Effector CD8-positive, alpha-beta T cell (primary cell): ENCODE results near the gene DCTPP1.
"Not testable (repeated sequence)": the region's sequence is repeated elsewhere in the genome, so short reads cannot be mapped to it uniquely, and the experiment has no call there.

Experiments
- DNase-seq: peaks from one replicate; lab custom pipeline; 2025; lab: John Stamatoyannopoulos, UW
- total RNA-seq, 4 experiments: gene quantifications; one replicate each; lab custom pipeline; 2026; lab: John Stamatoyannopoulos, UW

Gene DCTPP1
- 11.8 to 31.7 (median 14.5) reads per million in 4 experiments for total RNA-seq

DNA sequence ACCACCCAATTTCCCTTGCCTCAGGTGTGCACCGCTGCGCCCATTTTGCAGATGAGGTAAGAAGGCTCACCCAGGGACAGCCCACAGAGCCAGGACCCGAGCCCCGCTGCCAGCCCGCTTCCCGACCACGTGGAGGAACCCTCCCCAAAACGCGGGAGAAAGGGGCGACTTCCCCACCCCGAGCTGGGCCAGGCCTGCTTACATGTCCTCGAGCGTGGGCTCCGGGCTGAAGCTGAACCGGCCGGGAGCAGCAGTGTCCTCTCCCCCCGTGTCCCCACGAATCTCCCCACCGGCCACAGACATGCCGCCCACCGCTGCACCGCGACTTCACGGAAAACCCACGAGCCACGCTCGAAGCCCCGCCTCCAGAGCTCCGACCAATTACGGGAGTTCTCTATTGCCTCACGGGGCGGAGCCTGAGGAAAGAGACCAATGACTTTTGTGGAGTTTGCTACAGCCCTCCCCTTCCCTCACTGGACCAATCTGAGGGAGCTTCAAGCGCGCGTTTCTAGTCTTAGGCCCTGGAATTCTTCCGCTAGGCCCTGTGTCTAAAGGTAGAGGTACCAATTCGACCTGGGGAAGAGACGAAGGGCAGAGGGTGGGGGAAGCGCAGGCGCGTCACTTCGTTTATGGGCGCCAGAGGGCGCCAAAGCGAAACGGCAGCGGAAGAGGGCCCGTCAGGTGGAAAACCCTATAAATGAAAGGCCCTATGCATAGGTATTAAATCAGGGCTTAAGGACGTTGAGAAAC, at the start of gene DCTPP1:
Gene DCTPP1 (minus strand): TSS at position 353 of the 750 bp plus-strand sequence. CDS start 50 bp downstream, at position 303.
- peak; percentile 94 for DNase-seq

DNA sequence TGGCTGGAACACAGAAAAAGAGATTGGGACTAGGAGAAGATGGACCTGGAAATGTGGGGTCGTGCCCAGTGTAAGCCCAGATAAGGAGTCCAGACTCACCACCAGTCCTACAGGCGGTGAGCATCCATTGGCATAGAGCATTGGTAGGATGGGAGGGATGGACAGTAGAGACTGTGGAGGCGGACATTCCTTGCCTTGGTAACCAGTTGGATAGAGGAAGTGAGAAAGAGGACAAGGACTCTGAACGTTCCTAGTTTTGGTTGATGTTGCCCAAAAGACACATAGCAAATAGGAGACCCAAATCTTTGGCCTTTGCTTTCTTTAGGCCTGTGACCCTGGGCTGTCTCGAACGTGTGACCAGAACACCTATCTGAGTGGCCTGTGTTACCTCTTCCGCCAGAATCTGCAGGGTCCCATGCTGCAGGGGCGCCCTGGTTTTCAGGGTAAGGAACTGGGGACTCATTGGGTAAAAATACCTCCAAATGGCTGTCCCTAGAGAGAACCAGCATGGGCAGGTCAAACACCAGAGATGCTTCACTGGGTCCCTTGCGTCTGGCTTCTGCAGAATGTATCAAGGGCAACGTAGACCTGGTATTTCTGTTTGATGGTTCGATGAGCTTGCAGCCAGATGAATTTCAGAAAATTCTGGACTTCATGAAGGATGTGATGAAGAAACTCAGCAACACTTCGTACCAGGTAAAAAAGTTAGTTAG, 49.1 kb upstream of the DCTPP1 start:
- DNase-seq = no peak

DNA sequence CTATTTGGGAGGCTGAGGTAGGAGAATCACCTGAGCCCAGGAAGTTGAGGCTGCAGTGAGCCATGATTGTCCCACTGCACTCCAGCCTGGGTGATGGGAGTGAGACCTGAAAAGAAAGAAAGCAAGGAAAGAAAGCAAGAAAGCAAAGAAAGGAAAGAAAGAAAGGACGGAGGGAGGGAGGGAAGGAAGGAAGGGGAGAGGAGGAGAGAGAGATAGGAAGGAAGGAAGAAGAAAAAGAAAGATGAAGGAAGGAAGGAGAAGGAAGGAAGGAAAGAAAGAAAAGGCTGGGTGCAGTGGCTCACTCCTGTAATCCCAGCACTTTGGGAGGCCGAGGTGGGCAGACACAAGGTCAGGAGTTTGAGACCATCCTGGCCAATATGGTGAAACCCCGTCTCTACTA, 47.9 kb upstream of the DCTPP1 start:
- not testable (repeated sequence) for DNase-seq

DNA sequence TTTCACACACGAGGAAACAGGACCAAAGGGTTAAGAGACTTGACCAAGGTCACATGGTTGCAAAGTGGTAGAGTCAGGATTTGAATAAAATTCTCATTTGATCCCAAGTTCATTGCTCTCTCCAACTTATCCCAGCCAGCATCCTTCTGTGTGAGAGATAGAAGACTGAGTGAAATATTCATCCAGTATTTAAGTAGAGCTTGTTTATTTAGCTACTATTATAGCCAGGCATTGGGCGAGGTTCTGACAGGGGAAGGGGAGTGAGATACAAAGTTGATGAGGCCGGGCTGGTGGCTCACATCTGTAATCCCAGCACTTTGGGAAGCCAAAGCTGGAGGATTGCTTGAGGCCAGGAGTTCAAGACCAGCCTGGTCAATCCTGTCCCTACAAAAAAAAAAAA, 47.2 kb upstream of the DCTPP1 start:
- no peak for DNase-seq

DNA sequence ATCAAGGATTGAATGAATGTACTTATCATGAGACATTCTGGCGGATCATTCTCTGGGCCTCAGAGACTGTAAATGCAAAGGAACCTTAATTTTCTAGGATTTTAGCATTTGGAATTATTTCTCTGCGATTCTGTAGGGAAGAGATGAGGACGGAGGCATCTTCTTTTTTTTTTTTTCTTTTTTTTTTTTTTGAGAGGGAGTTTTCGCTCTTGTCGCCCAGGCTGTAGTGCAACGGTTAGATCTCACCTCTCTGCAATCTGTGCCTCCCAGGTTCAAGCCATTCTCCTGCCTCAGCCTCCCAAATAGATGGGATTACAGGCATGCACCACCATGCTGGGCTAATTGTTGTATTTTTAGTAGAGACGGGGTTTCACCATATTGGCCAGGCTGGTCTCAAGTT, 44.9 kb upstream of the DCTPP1 start:
- no peak for DNase-seq

DNA sequence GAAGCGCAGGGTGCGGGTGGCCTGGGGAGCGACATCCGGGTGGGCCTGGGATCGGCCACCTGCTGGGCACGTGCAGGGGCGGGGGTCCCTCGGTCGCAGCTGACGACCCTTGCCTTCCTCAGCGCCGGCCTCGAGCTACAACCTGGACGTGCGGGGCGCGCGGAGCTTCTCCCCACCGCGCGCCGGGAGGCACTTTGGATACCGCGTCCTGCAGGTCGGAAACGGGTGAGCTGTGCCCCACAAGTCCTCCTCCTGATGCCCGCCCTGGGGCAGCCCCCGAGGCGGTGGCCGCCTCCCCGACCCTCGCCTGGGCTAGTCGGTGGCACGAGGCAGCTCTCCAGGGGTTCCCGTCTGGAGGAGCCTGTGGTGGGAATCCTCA, 44.2 kb upstream of the DCTPP1 start:
- DNase-seq = no peak

DNA sequence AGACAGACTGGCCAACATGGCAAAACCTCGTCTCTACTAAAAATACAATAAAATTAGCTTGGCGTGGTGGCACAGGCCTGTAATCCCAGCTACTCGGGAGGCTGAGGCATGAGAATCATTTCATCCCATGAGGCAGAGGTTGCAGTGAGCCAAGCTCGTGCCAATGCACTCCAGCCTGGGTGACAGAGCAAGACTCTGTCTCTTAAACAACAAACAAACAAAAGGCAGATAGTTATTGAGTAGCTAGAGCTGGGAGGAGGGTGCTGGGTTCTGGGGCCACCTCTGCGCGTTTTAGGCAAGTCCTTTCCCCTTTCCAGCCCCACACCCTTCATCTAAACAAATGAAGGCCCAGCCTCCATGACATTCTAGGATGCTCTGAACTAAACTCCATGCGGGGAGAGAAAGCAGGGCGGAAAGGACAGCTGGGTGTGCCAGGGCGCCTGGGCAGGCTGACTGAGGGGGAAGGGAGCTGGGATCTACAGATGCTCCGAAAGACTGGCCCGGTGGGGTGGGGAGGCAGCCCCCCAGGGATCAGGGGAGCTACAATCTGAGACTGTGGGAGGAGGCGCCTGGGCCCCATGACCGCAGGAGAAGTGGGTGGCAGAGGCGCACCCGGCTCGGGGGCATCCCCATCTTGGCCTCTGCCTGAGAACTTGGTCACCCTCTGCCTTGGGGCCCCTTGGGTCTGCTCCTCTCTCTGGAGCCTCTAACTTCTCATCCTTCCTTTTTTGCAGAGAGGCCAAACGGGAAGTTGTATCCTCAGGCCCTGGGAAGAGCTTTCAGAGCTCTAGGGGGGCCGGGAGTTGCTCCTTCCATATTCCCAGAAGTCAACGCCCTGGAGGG, 43.6 kb upstream of the DCTPP1 start:
- DNase-seq = no peak

DNA sequence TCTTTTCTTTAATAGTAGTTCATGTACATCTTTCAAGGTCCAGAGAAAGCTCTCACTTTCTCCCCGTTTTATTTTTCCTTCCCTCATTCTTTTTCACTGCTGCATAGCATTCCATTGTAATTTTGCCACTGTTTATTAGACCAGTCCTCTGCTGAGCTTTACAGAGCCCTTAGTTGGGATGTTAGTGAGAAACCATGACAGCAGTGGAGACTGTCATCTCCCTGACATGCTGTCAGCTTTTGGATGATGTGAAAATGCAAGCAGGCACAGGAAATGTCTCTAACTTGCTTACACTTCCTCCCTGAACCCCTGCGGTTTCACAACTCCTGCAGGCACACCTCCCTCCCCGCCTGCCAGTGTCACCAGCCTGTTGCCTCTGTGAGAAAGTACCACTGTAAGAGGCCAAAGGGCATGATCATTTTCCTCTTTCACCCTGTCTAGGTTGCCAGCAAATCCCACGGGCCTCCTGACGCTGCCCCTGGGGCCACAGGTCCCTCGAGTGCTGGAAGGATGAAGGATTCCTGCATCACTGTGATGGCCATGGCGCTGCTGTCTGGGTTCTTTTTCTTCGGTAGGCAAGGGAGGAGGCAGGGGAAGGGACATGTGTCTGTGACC, 42.6 kb upstream of the DCTPP1 start, which contains the start of gene ITGAL:
Gene ITGAL (plus strand): TSS at position 415 of the 615 bp plus-strand sequence. CDS start 96 bp downstream, at position 511.
- peak; percentile 48 for DNase-seq

DNA sequence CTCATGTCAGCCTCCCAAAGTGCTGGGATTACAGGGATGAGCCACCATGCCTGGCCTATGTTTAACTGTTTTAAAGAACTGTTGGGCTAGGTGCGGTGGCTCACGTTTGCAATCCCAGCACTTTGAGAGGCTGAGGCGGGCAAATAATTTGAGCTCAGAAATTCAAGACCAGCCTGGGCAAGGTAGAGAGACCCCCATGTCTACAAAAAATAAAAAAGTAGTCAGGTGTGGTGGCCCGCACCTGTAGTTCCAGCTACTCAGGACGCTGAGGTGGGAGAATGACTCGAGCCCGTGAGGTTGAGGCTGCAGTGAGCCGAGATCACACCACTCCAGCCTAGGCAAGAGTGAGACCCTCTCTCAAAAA, 40.8 kb upstream of the DCTPP1 start:
- no peak for DNase-seq

DNA sequence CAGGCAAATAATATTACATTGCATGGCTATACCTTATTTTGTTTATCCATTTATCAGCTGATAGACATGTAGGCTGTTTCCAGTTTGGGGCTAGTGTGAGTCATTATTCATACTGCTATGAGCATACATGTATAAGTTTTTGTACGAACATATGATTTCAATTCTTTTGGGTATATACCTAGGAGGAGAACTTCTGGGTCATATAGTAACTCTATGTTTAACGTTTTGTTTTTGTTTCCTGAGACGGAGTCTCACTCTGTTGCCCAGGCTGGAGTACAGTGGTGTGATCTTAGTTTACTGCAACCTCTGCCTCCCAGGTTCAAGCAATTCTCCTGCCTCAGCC, 40.3 kb upstream of the DCTPP1 start:
- no peak for DNase-seq

DNA sequence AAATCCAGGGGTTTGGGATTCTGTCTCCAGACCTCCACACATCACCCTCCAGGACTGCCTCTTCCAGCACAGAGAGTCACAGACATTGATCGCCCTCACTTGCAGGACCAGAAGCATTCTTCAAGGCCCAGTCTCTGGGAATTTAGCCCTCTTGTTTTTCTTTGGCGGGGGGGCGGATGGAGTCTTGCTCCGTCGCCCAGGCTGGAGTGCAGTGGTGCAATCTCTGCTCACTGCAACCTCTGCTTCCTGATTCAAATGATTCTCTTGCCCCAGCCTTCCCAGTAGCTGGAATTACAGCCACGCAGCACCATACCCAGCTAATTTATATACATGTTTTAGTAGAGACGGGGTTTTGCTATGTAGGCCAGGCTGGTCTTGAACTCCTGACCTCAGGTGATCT, 34.2 kb upstream of the DCTPP1 start:
- no peak for DNase-seq

DNA sequence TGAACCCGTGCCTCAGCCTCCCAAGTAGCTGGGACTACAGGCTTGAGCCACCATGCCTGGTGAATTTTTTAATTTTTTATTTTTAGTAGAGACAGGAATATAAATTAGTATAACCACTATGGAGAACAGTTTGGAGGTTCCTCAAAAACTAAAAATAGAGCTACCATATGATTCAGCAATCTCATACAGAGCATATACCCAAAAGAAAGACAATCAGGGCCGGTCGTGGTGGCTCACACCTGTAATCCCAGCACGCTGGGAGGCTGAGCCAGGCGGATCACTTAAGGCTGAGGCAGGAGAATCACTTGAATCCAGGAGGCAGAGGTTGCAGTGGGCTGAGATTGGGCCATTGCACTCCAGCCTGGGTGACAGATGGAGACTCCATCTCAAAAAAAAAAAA, 31.6 kb upstream of the DCTPP1 start:
- not testable (repeated sequence) for DNase-seq

DNA sequence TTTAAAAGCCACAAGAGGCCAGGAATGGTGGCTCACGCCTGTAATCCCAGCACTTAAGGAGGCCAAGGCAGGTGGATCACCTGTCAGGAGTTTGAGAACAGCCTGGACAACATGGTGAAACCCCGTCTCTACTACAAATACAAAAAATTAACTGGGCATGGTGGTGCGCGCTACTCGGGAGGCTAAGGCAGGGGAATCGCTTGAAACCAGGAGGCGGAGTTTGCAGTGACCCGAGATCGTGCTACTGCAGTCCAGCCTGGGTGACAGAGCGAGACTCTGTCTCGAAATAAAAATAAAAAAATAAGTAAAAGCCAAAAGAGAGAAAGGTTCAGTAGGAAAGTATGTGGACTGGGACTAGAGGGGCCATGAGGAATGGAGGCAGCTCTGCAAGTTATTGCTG, 29.6 kb upstream of the DCTPP1 start:
- no peak for DNase-seq

DNA sequence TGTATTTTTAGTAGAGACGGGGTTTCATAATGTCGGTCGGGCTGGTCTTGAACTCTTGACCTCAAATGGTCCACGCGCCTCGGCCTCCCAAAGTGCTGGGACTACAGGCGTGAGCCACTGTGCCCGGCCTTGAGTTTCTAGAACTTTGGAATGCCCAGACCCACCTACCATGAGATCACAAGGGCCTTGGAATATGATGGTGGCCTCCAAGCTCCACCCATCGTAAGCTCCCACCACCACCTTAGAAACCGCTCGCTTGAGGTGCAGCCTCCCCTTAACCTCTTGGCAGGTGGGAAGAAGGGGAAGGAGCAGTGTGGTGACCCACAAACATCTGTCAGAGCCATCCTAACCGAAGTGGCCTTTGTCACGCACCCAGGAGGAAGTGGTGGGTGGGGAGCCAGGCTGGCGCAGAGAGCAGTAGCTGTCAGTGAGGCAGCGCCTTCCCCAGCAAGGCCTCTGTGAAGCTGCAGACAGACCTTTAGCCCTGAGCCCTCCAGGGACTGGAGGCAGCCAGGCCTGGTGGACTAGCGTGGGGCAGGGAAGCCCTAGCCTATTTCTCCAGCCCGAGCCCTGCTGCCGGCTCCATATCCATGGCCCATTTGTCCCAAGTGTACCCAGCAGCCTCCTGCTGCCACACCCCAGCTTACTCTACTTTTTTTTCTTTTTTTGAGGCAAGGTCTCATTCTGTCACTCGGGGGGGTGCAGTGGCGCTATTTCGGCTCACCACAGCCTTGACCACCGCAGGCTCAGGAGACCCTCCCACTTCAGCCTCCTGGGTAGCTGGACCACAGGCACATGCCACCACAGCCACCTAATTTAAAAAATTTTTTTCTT, 28.9 kb upstream of the DCTPP1 start:
- no peak for DNase-seq

DNA sequence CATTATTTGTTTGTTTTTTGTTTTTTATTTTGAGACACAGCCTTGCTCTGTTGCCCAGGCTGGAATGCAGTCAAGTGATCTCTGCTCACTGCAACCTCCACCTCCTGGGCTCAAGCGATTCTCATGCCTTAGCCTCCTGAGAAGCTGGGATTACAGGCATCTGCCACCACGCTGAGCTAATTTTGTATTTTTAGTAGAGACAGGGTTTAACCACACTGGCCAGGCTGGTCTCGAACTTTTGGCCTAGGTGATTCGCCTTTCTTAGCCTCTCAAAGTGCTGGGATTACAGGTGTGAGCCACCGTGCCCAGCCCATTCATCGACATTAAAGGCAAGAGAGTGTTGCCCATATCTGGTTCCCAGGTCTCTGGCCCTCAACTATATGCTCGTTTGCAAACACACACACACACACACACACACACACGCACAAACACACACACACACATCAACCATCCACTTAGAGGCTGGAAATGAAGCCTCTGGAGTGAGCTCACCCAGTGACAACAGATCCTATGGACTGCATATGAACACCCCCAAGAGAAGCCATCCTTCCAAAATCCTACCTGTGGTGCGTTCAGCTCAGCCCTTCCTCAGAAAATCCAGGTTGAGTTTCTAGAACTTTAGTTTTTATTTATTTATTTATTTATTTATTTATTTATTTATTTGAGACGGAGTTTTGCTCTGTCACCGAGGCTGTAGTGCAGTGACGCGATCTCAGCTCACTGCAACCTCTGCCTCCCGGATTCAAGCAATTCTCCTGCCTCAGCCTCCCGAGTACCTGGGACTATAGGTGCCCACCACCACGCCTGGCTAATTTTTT, 28.1 kb upstream of the DCTPP1 start:
- no peak for DNase-seq

DNA sequence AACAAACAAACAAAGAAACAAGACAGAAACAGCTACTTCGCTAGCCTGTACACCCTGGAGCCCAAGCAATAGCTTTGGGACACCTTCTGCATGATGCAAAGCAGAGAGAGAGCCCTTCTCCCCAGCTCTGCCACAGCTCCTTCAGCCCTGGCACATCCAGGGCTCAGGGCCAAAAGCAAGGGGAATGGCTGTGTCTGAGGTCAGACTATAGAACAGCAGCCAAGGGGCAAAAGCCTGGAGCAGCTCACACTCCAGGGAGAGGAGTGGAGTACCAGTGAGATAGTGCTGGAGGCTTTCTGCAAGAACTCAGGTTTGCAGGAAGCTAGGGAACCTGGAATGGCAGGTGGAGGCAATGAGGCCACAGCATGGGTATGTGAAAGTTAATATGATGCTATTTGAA, 27.4 kb upstream of the DCTPP1 start:
- DNase-seq = no peak

DNA sequence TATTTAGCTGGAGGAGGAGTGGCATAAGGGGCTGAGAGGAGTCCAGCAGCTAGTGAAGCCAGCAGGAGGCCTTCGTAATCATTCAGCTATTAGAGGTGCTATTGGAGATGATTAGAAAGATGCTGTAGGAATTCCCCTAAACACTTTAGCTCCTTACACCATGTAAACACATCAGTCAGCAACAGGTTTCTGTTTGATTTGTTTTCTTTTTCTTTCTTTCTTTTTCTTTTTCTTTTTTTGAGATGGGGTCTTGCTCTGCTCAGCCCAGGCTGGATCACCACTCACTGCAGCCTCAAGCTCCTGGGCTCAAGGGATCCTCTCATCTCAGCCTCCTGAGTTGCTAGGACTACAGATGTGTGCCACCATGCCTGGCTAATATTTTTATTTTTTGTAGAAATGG, 26.5 kb upstream of the DCTPP1 start:
- no peak for DNase-seq

DNA sequence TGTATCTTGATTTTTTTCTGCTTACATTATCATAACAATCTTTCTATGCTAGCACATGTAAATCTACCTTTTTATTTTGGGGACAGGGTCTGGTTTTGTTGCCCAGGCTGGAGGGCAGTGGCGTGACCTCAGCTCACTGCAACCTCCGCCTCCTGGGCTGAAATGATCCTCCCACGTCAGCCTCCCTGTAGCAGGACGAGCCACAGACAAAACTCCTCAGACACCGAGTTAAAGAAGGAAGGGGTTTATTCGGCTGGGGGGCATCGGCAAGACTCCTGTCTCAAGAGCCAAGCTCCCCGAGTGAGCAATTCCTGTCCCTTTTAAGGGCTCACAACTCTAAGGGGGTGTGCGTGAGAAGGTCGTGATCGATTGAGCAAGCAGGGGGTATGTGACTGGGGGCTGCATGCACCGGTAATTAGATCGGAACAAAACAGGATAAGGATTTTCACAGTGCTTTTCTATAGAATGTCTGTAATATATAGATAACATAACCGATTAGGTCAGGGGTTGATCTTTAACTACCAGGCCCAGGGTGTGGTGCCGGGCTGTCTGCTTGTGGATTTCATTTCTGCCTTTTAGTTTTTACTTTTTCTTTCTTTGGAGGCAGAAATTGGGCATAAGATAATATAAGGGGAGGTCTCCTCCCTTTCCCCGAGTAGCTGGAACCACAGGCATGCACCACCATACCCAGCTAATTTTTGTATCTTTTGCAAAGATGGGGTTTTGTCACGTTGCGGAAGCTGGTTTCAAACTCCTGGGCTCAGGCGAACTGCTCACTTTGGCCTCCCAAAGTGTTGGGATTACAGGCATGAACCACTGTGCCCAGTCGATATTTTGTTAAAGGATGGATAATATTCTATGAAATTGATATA, 23.1 kb upstream of the DCTPP1 start:
- DNase-seq = not testable (repeated sequence)

DNA sequence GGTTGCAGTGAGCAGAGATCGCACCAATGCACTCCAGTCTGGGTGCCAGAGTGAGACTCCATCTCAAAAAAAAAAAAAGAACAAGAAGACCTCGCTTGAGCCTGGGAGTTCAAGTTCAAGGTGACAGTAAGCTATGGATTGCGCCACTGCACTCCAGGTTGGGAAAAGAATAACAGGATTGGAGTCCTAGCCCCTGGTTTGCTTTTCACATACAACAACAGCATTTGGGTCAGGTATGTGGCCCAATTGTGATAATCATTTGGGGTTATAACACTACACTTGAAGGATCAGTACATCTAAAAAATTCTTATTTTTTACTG, 19.2 kb upstream of the DCTPP1 start:
- DNase-seq = no peak
